Measurements from ENCODE around the gene PSKH1.

Gene PSKH1

GRCh38 chr16:67872631-67873434 is 20.2 kb upstream of the PSKH1 start, which contains the start of gene EDC4:
TSS of gene EDC4 (plus strand) at chr16:67873052. CDS start at chr16:67873262, 210 bp downstream.
- Histone ChIP-seq H3K4me1 (peaks cover 11% of the 10 kb centered on the region), H3K27ac (peak within 1 kb of the TSS; percentile 61), H3K4me2 (ENCODE audit: low read length) (peak within 1 kb of the TSS; percentile 85), H3K9ac (peak within 1 kb of the TSS; percentile 74), H3K36me3 (ENCODE audit: control insufficient read depth, insufficient read depth, low read length) (no peaks in the 10 kb centered on the region), H3K79me2 (peaks cover 23% of the 10 kb centered on the region), H3K9me3 (ENCODE audit: control insufficient read depth, low read length) (no peaks in the 10 kb centered on the region), H3K27me3 (ENCODE audit: control insufficient read depth, insufficient read depth, low read length) (no peaks in the 10 kb centered on the region), H3K4me3 (ENCODE audit: low read depth, low read length) (peak within 1 kb of the TSS; percentile 72), H2AFZ (peak within 1 kb of the TSS; percentile 89)
- no peak for TF ChIP-seq CTCF (IDR thresholded peaks at IDR 0.05)

- H3K4me1 ChIP-seq, result peaks cover 11% of the 10 kb centered on the region
- peaks cover 23% of the 10 kb centered on the region for H3K79me2 ChIP-seq
- H3K4me3 ChIP-seq (ENCODE audit: low read depth, low read length), result peak overlapping the region; percentile 72
- TF ChIP-seq CTCF (IDR thresholded peaks at IDR 0.05), result no peak
- peak overlapping the region; percentile 74 for H3K9ac ChIP-seq
- peak overlapping the region; percentile 61 for H3K27ac ChIP-seq
- H3K9me3 ChIP-seq (ENCODE audit: control insufficient read depth, low read length), result no peaks in the 10 kb centered on the region
- peak overlapping the region; percentile 85 for H3K4me2 ChIP-seq (ENCODE audit: low read length)
- peak overlapping the region; percentile 89 for H2AFZ ChIP-seq
- H3K36me3 ChIP-seq (ENCODE audit: control insufficient read depth, insufficient read depth, low read length), result no peaks in the 10 kb centered on the region
- no peaks in the 10 kb centered on the region for H3K27me3 ChIP-seq (ENCODE audit: control insufficient read depth, insufficient read depth, low read length)
Measured at GRCh38 chr16:67873435-67874370, 19.4 kb upstream of the PSKH1 start.

GRCh38 chr16:67874372-67874771 is 18.7 kb upstream of the PSKH1 start:
- no peak for TF ChIP-seq CTCF (IDR thresholded peaks at IDR 0.05)
- H3K36me3 ChIP-seq (ENCODE audit: control insufficient read depth, insufficient read depth, low read length), result no peaks in the 10 kb centered on the region
- H2AFZ ChIP-seq, result no peak overlapping the region
- peak overlapping the region; percentile 85 for H3K4me2 ChIP-seq (ENCODE audit: low read length)
- H3K4me1 ChIP-seq, result peaks cover 11% of the 10 kb centered on the region
- H3K4me3 ChIP-seq (ENCODE audit: low read depth, low read length), result peak overlapping the region; percentile 72
- no peaks in the 10 kb centered on the region for H3K9me3 ChIP-seq (ENCODE audit: control insufficient read depth, low read length)
- peaks cover 23% of the 10 kb centered on the region for H3K79me2 ChIP-seq
- no peak overlapping the region for H3K9ac ChIP-seq
- H3K27ac ChIP-seq, result no peak overlapping the region
- H3K27me3 ChIP-seq (ENCODE audit: control insufficient read depth, insufficient read depth, low read length), result no peaks in the 10 kb centered on the region

- Histone ChIP-seq H3K4me2 (ENCODE audit: low read length) (peak overlapping the region; percentile 33), H3K27me3 (ENCODE audit: control insufficient read depth, insufficient read depth, low read length) (no peaks in the 10 kb centered on the region), H3K4me3 (ENCODE audit: low read depth, low read length) (no peak overlapping the region), H3K9me3 (ENCODE audit: control insufficient read depth, low read length) (no peaks in the 10 kb centered on the region), H3K9ac (no peak overlapping the region), H3K4me1 (peaks cover 11% of the 10 kb centered on the region), H2AFZ (no peak overlapping the region), H3K27ac (no peak overlapping the region), H3K79me2 (peaks cover 23% of the 10 kb centered on the region), H3K36me3 (ENCODE audit: control insufficient read depth, insufficient read depth, low read length) (no peaks in the 10 kb centered on the region)
- no peak for TF ChIP-seq CTCF (IDR thresholded peaks at IDR 0.05)
Measured at GRCh38 chr16:67877064-67877463, 16.0 kb upstream of the PSKH1 start.
